HL-60 (cell line): ENCODE data around the gene CTNND2.

Experiments used
- DNase-seq, 2 experiments: peaks; one replicate each; pipeline ENCODE4 v3.0.0-alpha.2; 2010 to 2020; ENCODE audit warnings: low read depth in 1 of 2, low spot score in 1 of 2
- H3K27ac ChIP-seq: fragments of 250-450 bp; sonication (Bioruptor Pico); replicated peaks from 2 replicates; pipeline ENCODE4 v1.5.1; 2020; ENCODE audit warnings: mild to moderate bottlenecking, moderate library complexity
- H3K27me3 ChIP-seq: fragments of 250-450 bp; sonication (Bioruptor Pico); 2 replicates; pipeline ENCODE4 v1.5.1; 2021; ENCODE audit warnings: mild to moderate bottlenecking, moderate library complexity; ENCODE audit not compliant: insufficient read depth, poor library complexity, severe bottlenecking
- H3K4me3 ChIP-seq: replicated peaks from 2 replicates; pipeline ENCODE4 v1.5.1; 2011; ENCODE audit warnings: mild to moderate bottlenecking, control low read depth, low read length; ENCODE audit not compliant: insufficient read depth
- CTCF ChIP-seq: IDR thresholded peaks from one replicate; pipeline ENCODE4 v1.5.1; 2011; ENCODE audit warnings: low read length, control low read depth, inconsistent platforms; ENCODE audit not compliant: insufficient read depth
- GABPA ChIP-seq: IDR thresholded peaks from 2 replicates; pipeline ENCODE4 v1.6.1; 2012; ENCODE audit warnings: low read depth
- POLR2AphosphoS5 ChIP-seq: IDR thresholded peaks from 2 replicates; pipeline ENCODE4 v1.6.1; 2012; ENCODE audit warnings: low read depth
- SPI1 ChIP-seq: IDR thresholded peaks from 2 replicates; pipeline ENCODE4 v1.6.1; 2012; ENCODE audit warnings: low read depth, mild to moderate bottlenecking, borderline replicate concordance
- TF ChIP-seq, protein P1 (sequence below): IDR thresholded peaks from 2 replicates; pipeline ENCODE4 v1.6.1; 2012; ENCODE audit warnings: low read depth; ENCODE audit not compliant: insufficient replicate concordance

Gene CTNND2

GRCh38 chr5:11563822-11564221 lies 340.4 kb downstream of the CTNND2 start:
- Histone ChIP-seq H3K27ac (no peak overlapping the region), H3K27me3 (no peaks in the 10 kb centered on the region), H3K4me3 (no peak overlapping the region)
- peak in 1 of 2 experiments; percentile 7 for DNase-seq
- TF ChIP-seq CTCF = no peak
- no peak for TF ChIP-seq GABPA
- TF ChIP-seq SPI1 = no peak
- TF ChIP-seq POLR2AphosphoS5 = no peak
- TF ChIP-seq, protein P1, sequence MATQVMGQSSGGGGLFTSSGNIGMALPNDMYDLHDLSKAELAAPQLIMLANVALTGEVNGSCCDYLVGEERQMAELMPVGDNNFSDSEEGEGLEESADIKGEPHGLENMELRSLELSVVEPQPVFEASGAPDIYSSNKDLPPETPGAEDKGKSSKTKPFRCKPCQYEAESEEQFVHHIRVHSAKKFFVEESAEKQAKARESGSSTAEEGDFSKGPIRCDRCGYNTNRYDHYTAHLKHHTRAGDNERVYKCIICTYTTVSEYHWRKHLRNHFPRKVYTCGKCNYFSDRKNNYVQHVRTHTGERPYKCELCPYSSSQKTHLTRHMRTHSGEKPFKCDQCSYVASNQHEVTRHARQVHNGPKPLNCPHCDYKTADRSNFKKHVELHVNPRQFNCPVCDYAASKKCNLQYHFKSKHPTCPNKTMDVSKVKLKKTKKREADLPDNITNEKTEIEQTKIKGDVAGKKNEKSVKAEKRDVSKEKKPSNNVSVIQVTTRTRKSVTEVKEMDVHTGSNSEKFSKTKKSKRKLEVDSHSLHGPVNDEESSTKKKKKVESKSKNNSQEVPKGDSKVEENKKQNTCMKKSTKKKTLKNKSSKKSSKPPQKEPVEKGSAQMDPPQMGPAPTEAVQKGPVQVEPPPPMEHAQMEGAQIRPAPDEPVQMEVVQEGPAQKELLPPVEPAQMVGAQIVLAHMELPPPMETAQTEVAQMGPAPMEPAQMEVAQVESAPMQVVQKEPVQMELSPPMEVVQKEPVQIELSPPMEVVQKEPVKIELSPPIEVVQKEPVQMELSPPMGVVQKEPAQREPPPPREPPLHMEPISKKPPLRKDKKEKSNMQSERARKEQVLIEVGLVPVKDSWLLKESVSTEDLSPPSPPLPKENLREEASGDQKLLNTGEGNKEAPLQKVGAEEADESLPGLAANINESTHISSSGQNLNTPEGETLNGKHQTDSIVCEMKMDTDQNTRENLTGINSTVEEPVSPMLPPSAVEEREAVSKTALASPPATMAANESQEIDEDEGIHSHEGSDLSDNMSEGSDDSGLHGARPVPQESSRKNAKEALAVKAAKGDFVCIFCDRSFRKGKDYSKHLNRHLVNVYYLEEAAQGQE = no peak

GRCh38 chr5:11560915-11561697 lies 343.1 kb downstream of the CTNND2 start:
- no peak for DNase-seq
- Histone ChIP-seq H3K4me3 (no peak overlapping the region), H3K27ac (no peak overlapping the region), H3K27me3 (no peaks in the 10 kb centered on the region)
- TF ChIP-seq SPI1 (no peak), POLR2AphosphoS5 (no peak), CTCF (no peak), GABPA (no peak)
- TF ChIP-seq, protein P1 = no peak

DNA sequence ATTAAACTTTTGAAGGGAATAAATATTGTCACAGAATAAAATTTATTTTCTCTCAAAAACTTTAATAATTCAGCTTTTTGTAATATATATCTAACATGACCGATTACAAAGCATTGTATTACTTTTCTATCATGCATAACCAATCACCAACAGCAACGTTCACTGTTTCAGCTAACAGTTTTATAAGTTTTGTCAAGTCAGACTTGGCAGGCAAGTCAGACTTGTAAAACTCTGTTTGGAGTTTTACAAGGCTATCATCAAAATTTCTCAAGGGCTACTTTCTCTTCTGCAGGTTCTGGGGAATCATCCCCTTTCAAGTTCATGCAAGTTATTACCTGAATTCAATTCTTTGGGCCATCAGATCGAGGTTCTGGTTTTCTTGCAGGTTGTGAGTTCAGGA lies 347.2 kb downstream of the CTNND2 start:
- no peak for DNase-seq
- Histone ChIP-seq H3K4me3 (no peak overlapping the region), H3K27me3 (no peaks in the 10 kb centered on the region), H3K27ac (no peak overlapping the region)
- no peak for TF ChIP-seq CTCF
- TF ChIP-seq SPI1 = no peak
- TF ChIP-seq, protein P1 = no peak
- no peak for TF ChIP-seq POLR2AphosphoS5
- no peak for TF ChIP-seq GABPA
